NCI-H524 treated with DMSO at 0.1 percent for 48 hours (cell line): ENCODE measurements around the gene CDC42BPB.
"Not testable (repeated sequence)": the region's sequence is repeated elsewhere in the genome, so short reads cannot be mapped to it uniquely, and the experiment has no call there.

ENCODE experiments used
- DNase-seq: peaks from one replicate; lab custom pipeline; 2025; lab: John Stamatoyannopoulos, UW

The CDC42BPB gene

GRCh38 chr14:103050935-103051334 is 6.4 kb downstream of the CDC42BPB start:
- DNase-seq: no peak

- not testable (repeated sequence) for DNase-seq
Measured at GRCh38 chr14:103047453-103047852, 9.9 kb downstream of the CDC42BPB start.

GRCh38 chr14:103045371-103045869 is 11.9 kb downstream of the CDC42BPB start:
- DNase-seq: no peak

- DNase-seq: no peak
Measured at GRCh38 chr14:103043257-103044015, 13.9 kb downstream of the CDC42BPB start.

GRCh38 chr14:103041464-103041863 is 15.9 kb downstream of the CDC42BPB start:
- no peak for DNase-seq

GRCh38 chr14:103033681-103034096 is 23.7 kb downstream of the CDC42BPB start:
- DNase-seq: no peak

GRCh38 chr14:103031956-103032355 is 25.4 kb downstream of the CDC42BPB start:
- no peak for DNase-seq

GRCh38 chr14:103031566-103031911 is 25.8 kb downstream of the CDC42BPB start:
- no peak for DNase-seq

- DNase-seq: no peak
Measured at GRCh38 chr14:103030741-103031565, 26.4 kb downstream of the CDC42BPB start.

- no peak for DNase-seq
Measured at GRCh38 chr14:103029936-103030335, 27.4 kb downstream of the CDC42BPB start.

GRCh38 chr14:103028772-103029171 is 28.6 kb downstream of the CDC42BPB start:
- no peak for DNase-seq

GRCh38 chr14:103028161-103028767 is 29.1 kb downstream of the CDC42BPB start:
- no peak for DNase-seq

GRCh38 chr14:103027451-103027850 is 29.9 kb downstream of the CDC42BPB start:
- DNase-seq: no peak

GRCh38 chr14:103026988-103027387 is 30.4 kb downstream of the CDC42BPB start:
- DNase-seq: no peak

- DNase-seq: not testable (repeated sequence)
Measured at GRCh38 chr14:103026196-103026595, 31.2 kb downstream of the CDC42BPB start.

GRCh38 chr14:103023881-103024473 is 33.4 kb downstream of the CDC42BPB start:
- DNase-seq: no peak

- DNase-seq: no peak
Measured at GRCh38 chr14:103022685-103023044, 34.7 kb downstream of the CDC42BPB start.

GRCh38 chr14:103022002-103022684 is 35.2 kb downstream of the CDC42BPB start:
- no peak for DNase-seq

GRCh38 chr14:103021684-103022001 is 35.7 kb downstream of the CDC42BPB start:
- DNase-seq: no peak

GRCh38 chr14:103020271-103021170 is 36.8 kb downstream of the CDC42BPB start:
- no peak for DNase-seq

- DNase-seq: no peak
Measured at GRCh38 chr14:103019826-103020225, 37.5 kb downstream of the CDC42BPB start.
